ENCODE data around the gene ZDHHC20.
A peak's percentile ranks its signal among the peaks of the same experiment; 100 is the strongest.

Gene ZDHHC20

DNA sequence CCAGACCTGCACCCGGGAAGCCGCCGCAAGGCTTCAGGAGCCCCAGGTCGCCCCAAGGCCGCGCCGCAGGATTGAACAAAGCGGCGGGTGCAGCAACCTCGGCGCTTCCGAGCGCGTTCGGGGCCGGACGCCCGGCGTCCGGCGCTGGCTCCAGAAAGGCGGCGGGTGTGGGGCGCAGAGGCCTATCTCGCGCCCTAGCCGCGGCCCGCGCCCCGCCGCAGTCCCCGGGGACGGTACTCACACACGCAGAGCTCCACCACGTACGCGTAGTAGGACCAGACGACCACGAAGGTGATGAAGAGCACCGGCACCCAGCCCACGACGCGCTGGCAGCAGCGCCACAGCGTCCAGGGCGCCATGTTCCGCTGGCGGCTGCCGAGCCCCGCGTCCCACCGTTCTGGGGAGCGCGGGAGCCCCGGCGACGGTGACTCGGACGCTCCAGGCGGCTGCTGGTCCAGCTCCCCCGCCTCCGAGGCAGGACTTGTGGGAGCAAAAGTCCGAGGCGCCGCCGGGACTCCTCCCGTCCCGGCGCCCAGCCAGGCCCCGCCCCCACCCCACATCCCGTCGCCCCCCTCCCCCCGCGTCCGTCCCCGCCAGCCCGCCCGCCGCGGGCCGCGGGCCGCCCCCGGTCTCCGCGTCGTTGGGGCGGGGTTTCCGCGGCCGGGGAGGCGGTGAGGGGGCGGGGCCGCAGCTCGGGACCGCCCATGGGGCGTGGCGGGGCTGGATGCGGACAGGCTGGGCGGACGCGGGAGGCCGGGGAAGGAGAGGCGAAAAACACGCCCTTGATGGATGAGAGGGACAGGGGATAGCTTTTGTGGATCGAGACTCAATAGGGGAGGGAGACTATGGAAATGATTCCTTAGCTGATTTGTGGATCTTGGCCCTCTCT lies at the start of gene ZDHHC20:
ZDHHC20 (minus strand) TSS at position 491 of the 889 bp plus-strand sequence; CDS start at position 359, 132 bp downstream.
- peak within 1 kb of the TSS; percentile 91 for H3K4me3 ChIP-seq (ENCODE audit: low read depth, low read length)
- no peak for DNase-seq (ENCODE audit: low read depth)
- TF ChIP-seq, protein P1, sequence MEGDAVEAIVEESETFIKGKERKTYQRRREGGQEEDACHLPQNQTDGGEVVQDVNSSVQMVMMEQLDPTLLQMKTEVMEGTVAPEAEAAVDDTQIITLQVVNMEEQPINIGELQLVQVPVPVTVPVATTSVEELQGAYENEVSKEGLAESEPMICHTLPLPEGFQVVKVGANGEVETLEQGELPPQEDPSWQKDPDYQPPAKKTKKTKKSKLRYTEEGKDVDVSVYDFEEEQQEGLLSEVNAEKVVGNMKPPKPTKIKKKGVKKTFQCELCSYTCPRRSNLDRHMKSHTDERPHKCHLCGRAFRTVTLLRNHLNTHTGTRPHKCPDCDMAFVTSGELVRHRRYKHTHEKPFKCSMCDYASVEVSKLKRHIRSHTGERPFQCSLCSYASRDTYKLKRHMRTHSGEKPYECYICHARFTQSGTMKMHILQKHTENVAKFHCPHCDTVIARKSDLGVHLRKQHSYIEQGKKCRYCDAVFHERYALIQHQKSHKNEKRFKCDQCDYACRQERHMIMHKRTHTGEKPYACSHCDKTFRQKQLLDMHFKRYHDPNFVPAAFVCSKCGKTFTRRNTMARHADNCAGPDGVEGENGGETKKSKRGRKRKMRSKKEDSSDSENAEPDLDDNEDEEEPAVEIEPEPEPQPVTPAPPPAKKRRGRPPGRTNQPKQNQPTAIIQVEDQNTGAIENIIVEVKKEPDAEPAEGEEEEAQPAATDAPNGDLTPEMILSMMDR (IDR thresholded peaks at IDR 0.05; ENCODE audit: control insufficient read depth, extremely low read depth, insufficient read depth): no peak

DNA sequence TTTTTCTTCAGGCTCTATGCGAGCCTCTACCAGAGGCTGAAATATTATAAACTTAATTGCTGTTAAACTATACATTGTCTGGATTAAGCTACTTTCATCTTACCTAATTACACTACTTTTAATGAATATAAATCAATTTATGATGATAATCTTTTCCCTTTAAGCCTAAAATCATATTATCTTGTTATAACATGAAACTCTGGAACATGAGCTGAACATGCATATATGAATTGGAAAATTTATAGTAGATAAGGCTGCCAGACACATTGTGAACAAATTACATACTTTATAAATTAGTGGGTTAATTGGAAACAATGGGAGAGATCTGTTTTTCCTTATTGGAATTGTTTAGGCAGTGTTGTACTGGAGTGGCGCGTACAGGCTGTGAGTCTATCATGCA lies 45.3 kb upstream of the ZDHHC20 start:
- TF ChIP-seq, protein P1 (IDR thresholded peaks at IDR 0.05; ENCODE audit: control insufficient read depth, extremely low read depth, insufficient read depth): no peak
- DNase-seq (ENCODE audit: low read depth): no peak
- no peak overlapping the region for H3K4me3 ChIP-seq (ENCODE audit: low read depth, low read length)

DNA sequence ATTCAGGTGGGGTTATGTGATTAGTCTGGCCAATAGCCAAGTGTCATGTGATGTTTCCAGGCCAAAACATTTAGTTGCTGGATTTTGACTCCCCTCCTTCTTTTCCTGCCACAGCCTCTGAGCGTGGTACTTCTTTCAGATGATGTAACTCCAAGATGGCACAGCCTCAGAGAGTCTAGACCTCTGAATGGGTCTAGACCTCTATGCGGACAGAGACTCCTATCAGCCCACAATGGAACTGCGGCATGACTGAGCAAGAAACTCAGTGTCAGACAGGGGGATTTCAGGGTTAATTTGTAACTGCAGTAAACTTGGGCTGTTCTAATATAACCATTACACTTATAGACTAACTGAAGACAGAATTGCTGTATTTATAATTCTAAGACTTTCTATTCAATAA lies 42.6 kb upstream of the ZDHHC20 start:
- TF ChIP-seq, protein P1 (IDR thresholded peaks at IDR 0.05; ENCODE audit: control insufficient read depth, extremely low read depth, insufficient read depth): no peak
- no peak overlapping the region for H3K4me3 ChIP-seq (ENCODE audit: low read depth, low read length)
- no peak for DNase-seq (ENCODE audit: low read depth)

DNA sequence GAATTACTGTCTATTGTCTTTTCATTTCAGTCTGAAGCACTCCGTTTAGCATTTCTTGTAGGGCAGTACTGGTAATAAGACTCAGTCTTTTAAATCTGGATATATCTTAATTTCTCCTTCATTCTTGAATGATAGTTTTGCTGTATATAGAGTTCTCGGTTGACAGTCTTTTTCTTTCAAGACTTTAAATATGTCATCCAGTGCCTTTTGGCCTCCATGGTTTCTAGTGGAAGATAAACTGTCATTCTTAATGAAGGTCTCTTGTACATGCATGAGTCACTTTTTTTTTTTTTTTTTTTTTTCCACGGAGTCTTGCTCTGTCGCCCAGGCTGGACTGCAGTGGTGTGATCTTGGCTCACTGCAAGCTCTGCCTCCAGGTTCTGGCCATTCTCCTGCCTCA lies 27.2 kb upstream of the ZDHHC20 start:
- TF ChIP-seq, protein P1 (IDR thresholded peaks at IDR 0.05; ENCODE audit: control insufficient read depth, extremely low read depth, insufficient read depth): no peak
- no peak for DNase-seq (ENCODE audit: low read depth)
- H3K4me3 ChIP-seq (ENCODE audit: low read depth, low read length): no peak overlapping the region

GRCh38 chr13:21483748-21484147 lies 24.6 kb upstream of the ZDHHC20 start:
- TF ChIP-seq, protein P1 (IDR thresholded peaks at IDR 0.05; ENCODE audit: control insufficient read depth, extremely low read depth, insufficient read depth): no peak
- no peak for DNase-seq (ENCODE audit: low read depth)
- no peak overlapping the region for H3K4me3 ChIP-seq (ENCODE audit: low read depth, low read length)

GRCh38 chr13:21481359-21481758 lies 22.3 kb upstream of the ZDHHC20 start:
- TF ChIP-seq, protein P1 (IDR thresholded peaks at IDR 0.05; ENCODE audit: control insufficient read depth, extremely low read depth, insufficient read depth): no peak
- H3K4me3 ChIP-seq (ENCODE audit: low read depth, low read length): no peak overlapping the region
- no peak for DNase-seq (ENCODE audit: low read depth)

Data from LNCaP clone FGC (cell line).